SJSA1 (cell line): ENCODE data around the gene SPON1. TPM values are rescaled to one million over a fixed set of nuclear protein-coding genes. Genes with fewer than 3 reads are reported as not detected.
A peak's percentile ranks its signal among the peaks of the same experiment; 100 is the strongest.
"Not testable (repeated sequence)": the region's sequence is repeated elsewhere in the genome, so short reads cannot be mapped to it uniquely, and the experiment has no call there.

ENCODE experiments used
- DNase-seq, 2 experiments: peaks; one replicate each; pipeline ENCODE4 v3.0.0-alpha.2; 2015 to 2020; ENCODE audit warnings: low spot score in 2 of 2, low read depth in 1 of 2
- H3K27ac ChIP-seq: fragments of 250-450 bp; sonication (Bioruptor Pico); 2 replicates; pipeline ENCODE4 v1.5.1; 2020; ENCODE audit warnings: mild to moderate bottlenecking, moderate library complexity
- H3K27me3 ChIP-seq: fragments of 250-450 bp; sonication (Bioruptor Pico); replicated peaks from 2 replicates; pipeline ENCODE4 v1.5.1; 2020; ENCODE audit warnings: mild to moderate bottlenecking, moderate library complexity
- H3K36me3 ChIP-seq: fragments of 250-450 bp; sonication (Bioruptor Pico); 2 replicates; pipeline ENCODE4 v1.5.1; 2020; ENCODE audit warnings: mild to moderate bottlenecking
- H3K4me1 ChIP-seq: fragments of 250-450 bp; sonication (Bioruptor Pico); replicated peaks from 2 replicates; pipeline ENCODE4 v1.6.1; 2021; ENCODE audit warnings: mild to moderate bottlenecking
- H3K4me3 ChIP-seq: fragments of 250-450 bp; sonication (Bioruptor Pico); 2 replicates; pipeline ENCODE4 v1.5.1; 2020; ENCODE audit warnings: mild to moderate bottlenecking
- H3K9me3 ChIP-seq: fragments of 250-450 bp; sonication (Bioruptor Pico); replicated peaks from 2 replicates; pipeline ENCODE4 v1.5.1; 2020; ENCODE audit warnings: mild to moderate bottlenecking
- total RNA-seq: library from RNA; depleted of rRNA; stranded (reverse); fragments of >200 nt; shearing (Covaris generic); gene quantifications from 2 replicates; pipeline ENCODE4 v1.2.3, GENCODE V29; 2014

SPON1 gene
- total RNA-seq, 1 experiment from 2014 or later, result 24.6 TPM

- not testable (repeated sequence) for H3K9me3 ChIP-seq, H3K27ac ChIP-seq, H3K27me3 ChIP-seq, H3K4me1 ChIP-seq, DNase-seq, H3K4me3 ChIP-seq, H3K36me3 ChIP-seq
Measured at GRCh38 chr11:14173679-14174078, 211.2 kb downstream of the SPON1 start.

GRCh38 chr11:14179116-14179820 is 216.7 kb downstream of the SPON1 start:
- Histone ChIP-seq H3K36me3 (no peaks in the 10 kb centered on the region), H3K27ac (0 out of 2 replicates have a peak overlapping the region, but pooled peaks have one; percentile 11), H3K4me1 (peaks cover 12% of the 10 kb centered on the region), H3K27me3 (no peaks in the 10 kb centered on the region; the same call in 1 of the 2 replicates), H3K4me3 (no peak overlapping the region), H3K9me3 (no peaks in the 10 kb centered on the region)
- peak in 1 of 2 experiments; percentile 60 for DNase-seq

GRCh38 chr11:14181121-14181520 is 218.6 kb downstream of the SPON1 start:
- no peaks in the 10 kb centered on the region for H3K9me3 ChIP-seq
- no peak overlapping the region for H3K4me3 ChIP-seq
- H3K4me1 ChIP-seq, result peaks cover 12% of the 10 kb centered on the region
- DNase-seq, result no peak
- no peaks in the 10 kb centered on the region for H3K36me3 ChIP-seq
- no peaks in the 10 kb centered on the region; the same call in 1 of the 2 replicates for H3K27me3 ChIP-seq
- no peak overlapping the region for H3K27ac ChIP-seq

GRCh38 chr11:14182833-14183364 is 220.4 kb downstream of the SPON1 start:
- DNase-seq, result no peak
- H3K36me3 ChIP-seq, result no peaks in the 10 kb centered on the region

GRCh38 chr11:14184028-14184940 is 221.8 kb downstream of the SPON1 start:
- H3K36me3 ChIP-seq, result no peaks in the 10 kb centered on the region
- H3K9me3 ChIP-seq, result no peaks in the 10 kb centered on the region
- no peak for DNase-seq
- no peaks in the 10 kb centered on the region; the same call in 1 of the 2 replicates for H3K27me3 ChIP-seq
- peaks cover 4% of the 10 kb centered on the region for H3K4me1 ChIP-seq
- no peak overlapping the region for H3K4me3 ChIP-seq
- H3K27ac ChIP-seq, result no peak overlapping the region

More at GRCh38 chr11:14182833-14183364, 220.4 kb downstream of the SPON1 start:
- Histone ChIP-seq H3K4me1 (peaks cover 12% of the 10 kb centered on the region), H3K27ac (no peak overlapping the region), H3K9me3 (no peaks in the 10 kb centered on the region), H3K4me3 (no peak overlapping the region), H3K27me3 (no peaks in the 10 kb centered on the region; the same call in 1 of the 2 replicates)

- Histone ChIP-seq H3K27ac (no peak overlapping the region), H3K27me3 (no peaks in the 10 kb centered on the region; the same call in 1 of the 2 replicates), H3K36me3 (no peaks in the 10 kb centered on the region), H3K9me3 (no peaks in the 10 kb centered on the region), H3K4me3 (no peak overlapping the region), H3K4me1 (no peaks in the 10 kb centered on the region)
- DNase-seq, result no peak
Measured at GRCh38 chr11:14185461-14185860, 222.9 kb downstream of the SPON1 start.

- no peaks in the 10 kb centered on the region; the same call in 1 of the 2 replicates for H3K27me3 ChIP-seq
- no peaks in the 10 kb centered on the region for H3K4me1 ChIP-seq
- no peaks in the 10 kb centered on the region for H3K36me3 ChIP-seq
- DNase-seq, result no peak
- no peaks in the 10 kb centered on the region for H3K9me3 ChIP-seq
- H3K4me3 ChIP-seq, result no peak overlapping the region
- H3K27ac ChIP-seq, result no peak overlapping the region
Measured at GRCh38 chr11:14186046-14186775, 223.7 kb downstream of the SPON1 start.

- Histone ChIP-seq H3K4me1 (no peaks in the 10 kb centered on the region), H3K27ac (no peak overlapping the region), H3K27me3 (no peaks in the 10 kb centered on the region), H3K36me3 (no peaks in the 10 kb centered on the region), H3K9me3 (no peaks in the 10 kb centered on the region), H3K4me3 (no peak overlapping the region)
- no peak for DNase-seq
Measured at GRCh38 chr11:14189874-14190273, 227.4 kb downstream of the SPON1 start.

- no peak overlapping the region for H3K4me3 ChIP-seq
- no peak for DNase-seq
Measured at GRCh38 chr11:14190992-14191778, 228.7 kb downstream of the SPON1 start.

GRCh38 chr11:14193644-14194043 is 231.1 kb downstream of the SPON1 start:
- Histone ChIP-seq H3K36me3 (no peaks in the 10 kb centered on the region), H3K4me1 (no peaks in the 10 kb centered on the region), H3K9me3 (no peaks in the 10 kb centered on the region), H3K27me3 (no peaks in the 10 kb centered on the region), H3K27ac (no peak overlapping the region), H3K4me3 (no peak overlapping the region)
- DNase-seq, result no peak

More at GRCh38 chr11:14190992-14191778, 228.7 kb downstream of the SPON1 start:
- Histone ChIP-seq H3K27me3 (no peaks in the 10 kb centered on the region), H3K9me3 (no peaks in the 10 kb centered on the region), H3K27ac (no peak overlapping the region), H3K36me3 (no peaks in the 10 kb centered on the region), H3K4me1 (no peaks in the 10 kb centered on the region)

GRCh38 chr11:14202251-14203196 is 240.0 kb downstream of the SPON1 start:
- no peak for DNase-seq
- Histone ChIP-seq H3K27me3 (no peaks in the 10 kb centered on the region), H3K4me1 (no peaks in the 10 kb centered on the region), H3K9me3 (no peaks in the 10 kb centered on the region), H3K36me3 (no peaks in the 10 kb centered on the region), H3K27ac (no peak overlapping the region), H3K4me3 (no peak overlapping the region)

GRCh38 chr11:14203321-14203720 is 240.8 kb downstream of the SPON1 start:
- Histone ChIP-seq H3K27me3 (no peaks in the 10 kb centered on the region), H3K4me1 (no peaks in the 10 kb centered on the region), H3K9me3 (no peaks in the 10 kb centered on the region), H3K27ac (no peak overlapping the region), H3K36me3 (no peaks in the 10 kb centered on the region), H3K4me3 (no peak overlapping the region)
- DNase-seq, result no peak
